ENCODE measurements around the gene DDN.
A peak's percentile ranks its signal among the peaks of the same experiment; 100 is the strongest.

Gene DDN

GRCh38 chr12:48986720-48987291 is 12.4 kb downstream of the DDN start:
- TF ChIP-seq CTCF (IDR thresholded peaks at IDR 0.05; ENCODE audit: low read depth, low read length), result no peak
- peaks cover 2% of the 10 kb centered on the region for H3K27me3 ChIP-seq (ENCODE audit: insufficient read depth, low read depth, severe bottlenecking)
- peak overlapping the region; percentile 38 for H3K4me3 ChIP-seq (ENCODE audit: low read depth, low read length)
- DNase-seq, result peak; percentile 45
- no peak overlapping the region for H3K27ac ChIP-seq
- H3K36me3 ChIP-seq, result no peaks in the 10 kb centered on the region
- no peaks in the 10 kb centered on the region for H3K9me3 ChIP-seq (ENCODE audit: severe bottlenecking)

GRCh38 chr12:48985901-48986300 is 13.3 kb downstream of the DDN start:
- H3K27me3 ChIP-seq (ENCODE audit: insufficient read depth, low read depth, severe bottlenecking), result peaks cover 11% of the 10 kb centered on the region

GRCh38 chr12:48985475-48985897 is 13.7 kb downstream of the DDN start:
- no peaks in the 10 kb centered on the region for H3K36me3 ChIP-seq
- no peak overlapping the region for H3K4me3 ChIP-seq (ENCODE audit: low read depth, low read length)
- no peak for TF ChIP-seq CTCF (IDR thresholded peaks at IDR 0.05; ENCODE audit: low read depth, low read length)
- peaks cover 15% of the 10 kb centered on the region for H3K27me3 ChIP-seq (ENCODE audit: insufficient read depth, low read depth, severe bottlenecking)
- H3K27ac ChIP-seq, result no peak overlapping the region
- H3K9me3 ChIP-seq (ENCODE audit: severe bottlenecking), result no peaks in the 10 kb centered on the region
- DNase-seq, result no peak

More at GRCh38 chr12:48985901-48986300, 13.3 kb downstream of the DDN start:
- DNase-seq, result no peak
- no peaks in the 10 kb centered on the region for H3K36me3 ChIP-seq
- no peak overlapping the region for H3K27ac ChIP-seq
- no peak for TF ChIP-seq CTCF (IDR thresholded peaks at IDR 0.05; ENCODE audit: low read depth, low read length)
- no peak overlapping the region for H3K4me3 ChIP-seq (ENCODE audit: low read depth, low read length)
- no peaks in the 10 kb centered on the region for H3K9me3 ChIP-seq (ENCODE audit: severe bottlenecking)

GRCh38 chr12:48982397-48983080 is 16.6 kb downstream of the DDN start:
- no peak for TF ChIP-seq CTCF (IDR thresholded peaks at IDR 0.05; ENCODE audit: low read depth, low read length)
- no peak for DNase-seq
- H3K4me3 ChIP-seq (ENCODE audit: low read depth, low read length), result no peak overlapping the region
- peaks cover 45% of the 10 kb centered on the region for H3K27me3 ChIP-seq (ENCODE audit: insufficient read depth, low read depth, severe bottlenecking)
- no peaks in the 10 kb centered on the region for H3K9me3 ChIP-seq (ENCODE audit: severe bottlenecking)
- H3K36me3 ChIP-seq, result no peaks in the 10 kb centered on the region
- H3K27ac ChIP-seq, result no peak overlapping the region

GRCh38 chr12:48981757-48982157 is 17.4 kb downstream of the DDN start:
- H3K27me3 ChIP-seq (ENCODE audit: insufficient read depth, low read depth, severe bottlenecking), result peaks cover 53% of the 10 kb centered on the region

More at GRCh38 chr12:48981757-48982157, 17.4 kb downstream of the DDN start:
- no peak overlapping the region for H3K4me3 ChIP-seq (ENCODE audit: low read depth, low read length)
- H3K36me3 ChIP-seq, result no peaks in the 10 kb centered on the region
- no peak for TF ChIP-seq CTCF (IDR thresholded peaks at IDR 0.05; ENCODE audit: low read depth, low read length)
- no peaks in the 10 kb centered on the region for H3K9me3 ChIP-seq (ENCODE audit: severe bottlenecking)
- DNase-seq, result no peak
- H3K27ac ChIP-seq, result no peak overlapping the region
